ENCODE data around the gene PTPRN2. TPM values are rescaled to one million over a fixed set of nuclear protein-coding genes. Genes with fewer than 3 reads are reported as not detected.

Gene PTPRN2
- total and polyA plus RNA-seq, 2 of the 8 experiments (the other 6 are each of a cell fraction or from before 2014, with no cell fraction given) = 2.6 to 4.5 TPM

GRCh38 chr7:157547102-157547501 lies 1040.5 kb downstream of the PTPRN2 start:
- no peak overlapping the region for H3K27ac ChIP-seq (ENCODE audit: low read depth, low read length)
- no peak overlapping the region for H2BK120ac ChIP-seq (replicated peaks; ENCODE audit: low read depth, low read length)
- no peak overlapping the region for H3K14ac ChIP-seq (ENCODE audit: insufficient read length)
- no peak overlapping the region for H2BK20ac ChIP-seq (ENCODE audit: low read length)
- ChIA-PET POLR2A (ENCODE audit: partially characterized antibody) (no interaction called here), CTCF (ENCODE audit: partially characterized antibody) (interaction anchor here (1.0 kb wide), 1 partner anchor 72 kb away, joined by 3 read pairs; no protein-coding TSS in a partner anchor)
- DNase-seq (ENCODE audit: low read depth in 1 of 2, low spot score in 2 of 2) = no peak
- no peak overlapping the region for H4K91ac ChIP-seq (replicated peaks; ENCODE audit: insufficient read length, low read length)
- peaks cover 9% of the 10 kb centered on the region; the same call in 1 of the 2 replicates for H3K23me2 ChIP-seq (ENCODE audit: low read depth, low read length)
- H2BK15ac ChIP-seq (ENCODE audit: low read length) = no peak overlapping the region
- no peaks in the 10 kb centered on the region for H3K4me1 ChIP-seq (replicated peaks in 1 of 4; ENCODE audit: control insufficient read depth in 3 of 4, insufficient read depth in 4 of 4, low read length in 3 of 4)
- H3K4ac ChIP-seq (replicated peaks; ENCODE audit: insufficient read length, low read depth, low read length) = no peak overlapping the region
- 0 out of 2 replicates have a peak overlapping the region, but pooled peaks have one; percentile 39 for H2BK12ac ChIP-seq (ENCODE audit: low read depth, low read length)
- no peak overlapping the region for H3K56ac ChIP-seq (replicated peaks; ENCODE audit: insufficient read length, low read depth, low read length)
- H4K5ac ChIP-seq (ENCODE audit: insufficient read length, low read depth, low read length) = no peak overlapping the region
- no peak overlapping the region for H2AK5ac ChIP-seq (ENCODE audit: low read depth, low read length)
- peaks cover 2% of the 10 kb centered on the region; the same call in 1 of the 2 replicates for H3K79me1 ChIP-seq (ENCODE audit: low read depth, low read length)
- no peaks in the 10 kb centered on the region for H3K9me3 ChIP-seq (ENCODE audit: insufficient read depth in 2 of 2, low read depth in 1 of 2, low read length in 1 of 2)
- no peak overlapping the region for H3K4me2 ChIP-seq (ENCODE audit: insufficient read depth in 1 of 2, low read depth in 2 of 2, low read length in 2 of 2)
- H3K36me3 ChIP-seq (ENCODE audit: control insufficient read depth in 2 of 4, insufficient read depth in 4 of 4, low read length in 3 of 4) = no peaks in the 10 kb centered on the region
- no peak for TF ChIP-seq EGR1 (IDR thresholded peaks at IDR 0.05; ENCODE audit: borderline replicate concordance, low read depth, low read length)
- TF ChIP-seq RBBP5 (IDR thresholded peaks at IDR 0.05; ENCODE audit: borderline replicate concordance, low read depth, low read length) = no peak
- TF ChIP-seq TAF7 (optimal IDR thresholded peaks at IDR 0.05; ENCODE audit: borderline replicate concordance, low read depth, low read length) = no peak
- no peak for TF ChIP-seq FOSL1 (IDR thresholded peaks at IDR 0.05; ENCODE audit: insufficient read depth, low read depth, low read length)
- TF ChIP-seq SP2 (IDR thresholded peaks at IDR 0.05; ENCODE audit: low read length) = no peak
- no peak for TF ChIP-seq HDAC6 (IDR thresholded peaks at IDR 0.05; ENCODE audit: low read depth, low read length)
- TF ChIP-seq SUZ12 (IDR thresholded peaks at IDR 0.05; ENCODE audit: low read length) = no peak
- no peak for TF ChIP-seq POU5F1 (IDR thresholded peaks at IDR 0.05; ENCODE audit: low read depth, low read length)
- no peak for TF ChIP-seq YY1 (IDR thresholded peaks at IDR 0.05; ENCODE audit: low read depth, low read length)
- no peak for TF ChIP-seq MAFK (IDR thresholded peaks at IDR 0.05; ENCODE audit: low read depth, low read length)
- no peak for TF ChIP-seq CTCF (IDR thresholded peaks at IDR 0.05; ENCODE audit: control extremely low read depth in 1 of 3, insufficient read depth in 1 of 3, low read depth in 1 of 3, low read length in 3 of 3)
- no peak overlapping the region for H2AFZ ChIP-seq (ENCODE audit: low read length)
- H3K79me2 ChIP-seq (ENCODE audit: control insufficient read depth in 1 of 2, insufficient read depth in 2 of 2, low read length in 2 of 2) = no peaks in the 10 kb centered on the region
- WGBS, 2 experiments (ENCODE audit: extremely low coverage in 1 of 2, insufficient coverage in 1 of 2, insufficient read length in 1 of 2, insufficient replicate concordance in 2 of 2, low coverage in 1 of 2, low lambda C conversion rate in 2 of 2, missing lambda C conversion rate in 1 of 2) = 75% methylated on average over 7 of the region's 7 CpGs; no CpG with 5 or more reads in 1 of the 2 experiments
- H2BK5ac ChIP-seq (ENCODE audit: low read depth, low read length) = no peak overlapping the region
- no peak overlapping the region for H4K8ac ChIP-seq (ENCODE audit: extremely low read depth, insufficient read depth, low read length)
- no peak for FAIRE-seq
- peaks cover 0 to 7% of the 10 kb centered on the region in 2 experiments for H4K20me1 ChIP-seq (replicated peaks in 1 of 2; ENCODE audit: control insufficient read depth in 1 of 2, insufficient read depth in 2 of 2, low read length in 2 of 2)
- H3K23ac ChIP-seq (ENCODE audit: insufficient read length) = no peak overlapping the region
- no peak overlapping the region for H3K4me3 ChIP-seq (ENCODE audit: extremely low read depth in 1 of 4, insufficient read depth in 2 of 4, low read depth in 3 of 4, low read length in 4 of 4)
- H3K9ac ChIP-seq (replicated peaks in 1 of 4; ENCODE audit: extremely low read depth in 1 of 4, low read depth in 3 of 4, low read length in 3 of 4) = no peak overlapping the region
- H3K27me3 ChIP-seq (replicated peaks in 1 of 4; ENCODE audit: control insufficient read depth in 3 of 4, extremely low read depth in 1 of 4, insufficient read depth in 3 of 4, low read length in 3 of 4) = no peaks in the 10 kb centered on the region; a peak in 1 of 7 replicates
- H3K18ac ChIP-seq (ENCODE audit: extremely low read depth, low read length) = no peak overlapping the region

Measured in H1 (cell line).